Neural cell (in vitro differentiated cells): ENCODE results near the gene SLIT3. TPM values are rescaled to one million over a fixed set of nuclear protein-coding genes. Genes with fewer than 3 reads are reported as not detected.

ENCODE experiments used
- H2AFZ ChIP-seq: fragments of 200-600, 300-800 bp; sonication (generic), shearing (Covaris generic); 2 replicates; pipeline ENCODE4 v1.6.0; 2014; ENCODE audit warnings: low read depth, mild to moderate bottlenecking, antibody characterized with exemption, low read length, moderate library complexity
- H3F3A ChIP-seq: fragments of 200-600 bp; shearing (Covaris generic); 2 replicates; pipeline ENCODE4 v1.6.1; 2016; ENCODE audit warnings: mild to moderate bottlenecking, moderate library complexity, mixed read lengths, antibody characterized with exemption, low read length; ENCODE audit not compliant: insufficient read depth, poor library complexity, severe bottlenecking
- H3K27ac ChIP-seq: fragments of 200-600, 300-800 bp; sonication (generic), shearing (Covaris generic); 2 replicates; pipeline ENCODE4 v1.5.1; 2014; ENCODE audit warnings: mild to moderate bottlenecking, low read length, moderate library complexity
- H3K27me3 ChIP-seq: fragments of 300-800, 200-600 bp; sonication (generic), shearing (Covaris generic); 2 replicates; pipeline ENCODE4 v1.6.0; 2014; ENCODE audit warnings: mild to moderate bottlenecking, low read depth, low read length, moderate library complexity; ENCODE audit not compliant: insufficient read depth
- H3K36me3 ChIP-seq: fragments of 300-800, 200-600 bp; sonication (generic), shearing (Covaris generic); 2 replicates; pipeline ENCODE4 v1.5.1; 2014; ENCODE audit warnings: mild to moderate bottlenecking, antibody characterized with exemption, low read length, moderate library complexity; ENCODE audit not compliant: insufficient read depth
- H3K4me2 ChIP-seq: fragments of 300-800, 200-600 bp; sonication (generic), shearing (Covaris generic); 2 replicates; pipeline ENCODE4 v1.6.0; 2014; ENCODE audit warnings: mild to moderate bottlenecking, low read length
- H3K4me3 ChIP-seq: fragments of 300-800, 200-600 bp; sonication (generic), shearing (Covaris generic); 2 replicates; pipeline ENCODE4 v1.5.1; 2014; ENCODE audit warnings: mild to moderate bottlenecking, low read length, moderate library complexity
- H3K79me2 ChIP-seq: fragments of 200-600 bp; shearing (Covaris generic); replicated peaks from 2 replicates; pipeline ENCODE4 v1.6.0; 2014; ENCODE audit warnings: mild to moderate bottlenecking, low read length, moderate library complexity; ENCODE audit not compliant: insufficient read depth
- H3K9ac ChIP-seq: fragments of 300-800, 200-600 bp; sonication (generic), shearing (Covaris generic); 2 replicates; pipeline ENCODE4 v1.6.1; 2016; ENCODE audit warnings: mild to moderate bottlenecking, low read length, mixed read lengths
- H3K9me2 ChIP-seq: fragments of 200-600 bp; shearing (Covaris generic); 2 replicates; pipeline ENCODE4 v1.6.1; 2016; ENCODE audit warnings: mild to moderate bottlenecking, low read length, mixed read lengths; ENCODE audit not compliant: insufficient read depth
- H3K9me3 ChIP-seq: fragments of 200-600, 300-800 bp; sonication (generic), shearing (Covaris generic); 2 replicates; pipeline ENCODE4 v1.6.1; 2016; ENCODE audit warnings: mild to moderate bottlenecking, mixed run types, low read length, moderate library complexity, mixed read lengths
- H4K20me1 ChIP-seq: fragments of 200-600 bp; shearing (Covaris generic); 2 replicates; pipeline ENCODE4 v1.6.1; 2016; ENCODE audit warnings: mild to moderate bottlenecking, mixed run types; ENCODE audit not compliant: insufficient read depth
- CTCF ChIP-seq: fragments of 450-650 bp; IDR thresholded peaks from 2 replicates; pipeline ENCODE4 v1.5.1; 2014; ENCODE audit warnings: antibody characterized with exemption, mild to moderate bottlenecking, moderate library complexity; ENCODE audit not compliant: poor library complexity, severe bottlenecking
- EP300 ChIP-seq: fragments of 450-650 bp; conservative IDR thresholded peaks from 2 replicates; pipeline ENCODE4 v1.6.1; 2014; ENCODE audit warnings: antibody characterized with exemption, mild to moderate bottlenecking, moderate library complexity; ENCODE audit not compliant: poor library complexity, severe bottlenecking
- EZH2 ChIP-seq: fragments of 200-600, 300-800 bp; shearing (Covaris generic), sonication (generic); IDR thresholded peaks from 2 replicates; pipeline ENCODE4 v1.6.1; 2014; ENCODE audit warnings: antibody characterized with exemption, low read length, borderline replicate concordance, mild to moderate bottlenecking; ENCODE audit not compliant: insufficient read depth, poor library complexity, severe bottlenecking
- MXI1 ChIP-seq: fragments of 450-650 bp; conservative IDR thresholded peaks from 2 replicates; pipeline ENCODE4 v1.6.1; 2014; ENCODE audit warnings: antibody characterized with exemption, mild to moderate bottlenecking; ENCODE audit not compliant: poor library complexity, severe bottlenecking
- POLR2AphosphoS5 ChIP-seq: IDR thresholded peaks from 2 replicates; pipeline ENCODE4 v1.6.1; 2012
- RAD21 ChIP-seq: fragments of 450-650 bp; conservative IDR thresholded peaks from 2 replicates; pipeline ENCODE4 v1.6.1; 2014; ENCODE audit warnings: antibody characterized with exemption, mild to moderate bottlenecking, moderate library complexity
- REST ChIP-seq: IDR thresholded peaks from 2 replicates; pipeline ENCODE4 v1.6.1; 2012; ENCODE audit warnings: borderline replicate concordance
- SMC3 ChIP-seq: fragments of 450-650 bp; conservative IDR thresholded peaks from 2 replicates; pipeline ENCODE4 v1.6.1; 2014; ENCODE audit warnings: antibody characterized with exemption, mild to moderate bottlenecking, moderate library complexity; ENCODE audit not compliant: poor library complexity
- TAF1 ChIP-seq: IDR thresholded peaks from 2 replicates; pipeline ENCODE4 v1.6.1; 2012; ENCODE audit warnings: low read depth
- polyA plus RNA-seq: library from polyadenylated mRNA; depleted of rRNA; stranded (reverse); fragments of >200 nt; gene quantifications from 2 replicates; pipeline ENCODE4 v1.2.3, GENCODE V29; 2014

The SLIT3 gene
- polyA plus RNA-seq, 1 donor from 2014 or later: 1.2 TPM

- Histone ChIP-seq H3F3A (no peaks in the 10 kb centered on the region), H3K9ac (no peak overlapping the region), H2AFZ (no peak overlapping the region), H3K27me3 (no peaks in the 10 kb centered on the region), H3K4me2 (no peak overlapping the region), H3K27ac (no peak overlapping the region), H3K4me3 (no peak overlapping the region), H3K79me2 (no peaks in the 10 kb centered on the region), H4K20me1 (no peaks in the 10 kb centered on the region), H3K9me3 (no peaks in the 10 kb centered on the region), H3K9me2 (no peaks in the 10 kb centered on the region), H3K36me3 (no peaks in the 10 kb centered on the region)
- TF ChIP-seq CTCF (no peak), SMC3 (no peak), REST (no peak), TAF1 (no peak), RAD21 (no peak), EZH2 (no peak), EP300 (no peak), POLR2AphosphoS5 (no peak), MXI1 (no peak)
Observed at GRCh38 chr5:168876419-168876818, 424.5 kb downstream of the SLIT3 start.

DNA sequence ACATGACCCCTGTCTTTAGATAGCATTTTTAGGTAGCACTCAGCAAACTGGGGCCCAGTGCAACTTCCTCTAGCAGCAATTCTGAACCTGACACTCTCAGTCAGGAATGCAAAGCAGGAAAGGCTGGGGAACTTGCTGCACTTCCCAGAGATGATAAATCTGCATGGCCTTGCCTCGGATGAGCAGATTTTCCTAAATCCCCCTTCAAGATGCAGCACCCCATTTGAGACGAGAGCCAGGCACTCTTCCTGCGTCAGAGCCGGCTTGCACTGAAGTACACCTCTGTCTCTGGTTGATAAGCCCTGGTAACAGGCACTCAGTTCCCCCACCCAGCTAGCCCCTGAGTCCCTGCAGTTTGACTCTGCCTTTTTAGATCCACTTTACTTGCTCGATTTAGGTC lies 425.1 kb downstream of the SLIT3 start:
- H3K4me2 ChIP-seq: no peak overlapping the region
- no peak overlapping the region for H3K4me3 ChIP-seq
- H3K9ac ChIP-seq: no peak overlapping the region
- no peaks in the 10 kb centered on the region for H3K9me3 ChIP-seq
- no peaks in the 10 kb centered on the region for H3K27me3 ChIP-seq
- no peaks in the 10 kb centered on the region for H3K36me3 ChIP-seq
- no peak overlapping the region for H2AFZ ChIP-seq
- no peaks in the 10 kb centered on the region for H4K20me1 ChIP-seq
- no peak overlapping the region for H3K27ac ChIP-seq
- no peaks in the 10 kb centered on the region for H3F3A ChIP-seq
- H3K79me2 ChIP-seq: no peaks in the 10 kb centered on the region
- H3K9me2 ChIP-seq: no peaks in the 10 kb centered on the region
- no peak for TF ChIP-seq MXI1
- no peak for TF ChIP-seq TAF1
- no peak for TF ChIP-seq SMC3
- TF ChIP-seq REST: no peak
- TF ChIP-seq RAD21: no peak
- no peak for TF ChIP-seq POLR2AphosphoS5
- no peak for TF ChIP-seq EZH2
- no peak for TF ChIP-seq EP300
- no peak for TF ChIP-seq CTCF
